ENCODE results near the gene IL23R. TPM values are rescaled to one million over a fixed set of nuclear protein-coding genes. Genes with fewer than 3 reads are reported as not detected.

The IL23R gene
- total RNA-seq, 1 donor from 2014 or later, result 0.18 TPM

GRCh38 chr1:67241200-67241746 lies 75.0 kb downstream of the IL23R start:
- DNase-seq (ENCODE audit: low spot score), result no peak

- DNase-seq (ENCODE audit: low spot score), result no peak
Observed at GRCh38 chr1:67242016-67242415, 75.8 kb downstream of the IL23R start.

GRCh38 chr1:67250051-67250653 lies 83.9 kb downstream of the IL23R start:
- DNase-seq (ENCODE audit: low spot score), result no peak

- DNase-seq (ENCODE audit: low spot score), result no peak
Observed at GRCh38 chr1:67256291-67257172, 90.3 kb downstream of the IL23R start.

GRCh38 chr1:67257173-67257535 lies 90.9 kb downstream of the IL23R start:
- DNase-seq (ENCODE audit: low spot score), result no peak

- no peak for DNase-seq (ENCODE audit: low spot score)
Observed at GRCh38 chr1:67261680-67262079, 95.4 kb downstream of the IL23R start.

GRCh38 chr1:67262735-67263134 lies 96.5 kb downstream of the IL23R start:
- DNase-seq (ENCODE audit: low spot score), result no peak

- DNase-seq (ENCODE audit: low spot score), result no peak
Observed at GRCh38 chr1:67264152-67264551, 97.9 kb downstream of the IL23R start.

GRCh38 chr1:67264899-67265298 lies 98.6 kb downstream of the IL23R start:
- DNase-seq (ENCODE audit: low spot score), result no peak

GRCh38 chr1:67269061-67269460 lies 102.8 kb downstream of the IL23R start:
- no peak for DNase-seq (ENCODE audit: low spot score)

- DNase-seq (ENCODE audit: low spot score), result no peak
Observed at GRCh38 chr1:67270541-67270940, 104.3 kb downstream of the IL23R start.

GRCh38 chr1:67273591-67273990 lies 107.3 kb downstream of the IL23R start:
- no peak for DNase-seq (ENCODE audit: low spot score)

GRCh38 chr1:67274623-67275325 lies 108.5 kb downstream of the IL23R start:
- no peak for DNase-seq (ENCODE audit: low spot score)

- DNase-seq (ENCODE audit: low spot score), result no peak
Observed at GRCh38 chr1:67280696-67281095, 114.4 kb downstream of the IL23R start.

GRCh38 chr1:67281244-67281643 lies 115.0 kb downstream of the IL23R start:
- DNase-seq (ENCODE audit: low spot score), result no peak

GRCh38 chr1:67285780-67286488 lies 119.7 kb downstream of the IL23R start:
- DNase-seq (ENCODE audit: low spot score), result no peak

GRCh38 chr1:67290236-67290635 lies 124.0 kb downstream of the IL23R start:
- no peak for DNase-seq (ENCODE audit: low spot score)

GRCh38 chr1:67294836-67295617 lies 128.8 kb downstream of the IL23R start:
- no peak for DNase-seq (ENCODE audit: low spot score)

- no peak for DNase-seq (ENCODE audit: low spot score)
Observed at GRCh38 chr1:67298762-67299161, 132.5 kb downstream of the IL23R start.

- DNase-seq (ENCODE audit: low spot score), result no peak
Observed at GRCh38 chr1:67299296-67299695, 133.0 kb downstream of the IL23R start.

- no peak for DNase-seq (ENCODE audit: low spot score)
Observed at GRCh38 chr1:67300561-67300960, 134.3 kb downstream of the IL23R start.
